Effector memory CD4-positive, alpha-beta T cell (primary cell): ENCODE data around the gene CCDC83.

Experiments
- DNase-seq, 3 donors: peaks; one replicate each; pipeline ENCODE4 v3.0.0-alpha.2; 2020
- H3K27ac ChIP-seq: 2 replicates; pipeline ENCODE4 v1.7.0; 2013; ENCODE audit warnings: mild to moderate bottlenecking, low read length, moderate library complexity; ENCODE audit not compliant: insufficient read depth, poor library complexity, severe bottlenecking
- H3K27me3 ChIP-seq: replicated peaks from 2 replicates; pipeline ENCODE4 v1.7.0; 2013; ENCODE audit warnings: mild to moderate bottlenecking, low read length; ENCODE audit not compliant: insufficient read depth, control insufficient read depth, poor library complexity, severe bottlenecking
- H3K36me3 ChIP-seq: 2 replicates; pipeline ENCODE4 v1.7.0; 2013; ENCODE audit warnings: mild to moderate bottlenecking, low read length, moderate library complexity; ENCODE audit not compliant: control insufficient read depth, insufficient read depth
- H3K4me1 ChIP-seq: 2 replicates; pipeline ENCODE4 v1.7.0; 2013; ENCODE audit warnings: low read length, mild to moderate bottlenecking; ENCODE audit not compliant: control insufficient read depth, insufficient read depth, poor library complexity, severe bottlenecking
- H3K4me3 ChIP-seq: 2 replicates; pipeline ENCODE4 v1.7.0; 2013; ENCODE audit warnings: low read length, low read depth, mild to moderate bottlenecking; ENCODE audit not compliant: insufficient read depth, poor library complexity, severe bottlenecking
- H3K9me3 ChIP-seq: 2 replicates; pipeline ENCODE4 v1.7.0; 2013; ENCODE audit warnings: mild to moderate bottlenecking, low read length, moderate library complexity; ENCODE audit not compliant: control insufficient read depth
- total RNA-seq, 3 donors: gene quantifications; one replicate each; lab custom pipeline; 2026; lab: John Stamatoyannopoulos, UW

The CCDC83 gene
- total RNA-seq = 0 reads per million in 3 donors

DNA sequence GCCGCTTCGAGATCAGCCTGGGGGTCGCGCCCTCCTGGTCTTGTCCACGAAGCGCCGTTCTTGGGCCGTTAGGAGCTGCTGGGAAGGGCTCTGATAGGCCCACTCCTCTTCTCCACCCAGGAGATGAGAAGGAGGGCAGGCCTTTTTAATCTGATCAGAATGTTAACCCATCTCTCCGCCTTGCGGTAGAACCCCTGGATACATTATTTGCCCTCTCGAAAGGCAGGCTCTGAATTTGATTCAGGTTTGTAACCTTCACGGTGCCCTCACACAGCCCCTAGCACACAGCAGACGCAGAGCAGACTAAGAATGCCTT lies at the start of gene CCDC83:
TSS of gene CCDC83 (plus strand) at position 43 of the 316 bp plus-strand sequence. CDS start 9,741 bp downstream, outside the sequence.
- Histone ChIP-seq H3K27ac (peak within 1 kb of the TSS; percentile 78), H3K36me3 (no peaks in the 10 kb centered on the region), H3K9me3 (no peaks in the 10 kb centered on the region), H3K27me3 (no peaks in the 10 kb centered on the region), H3K4me3 (peak within 1 kb of the TSS; percentile 66), H3K4me1 (peaks cover 6% of the 10 kb centered on the region)
- peak in 1 of 3 donors; percentile 2 for DNase-seq

DNA sequence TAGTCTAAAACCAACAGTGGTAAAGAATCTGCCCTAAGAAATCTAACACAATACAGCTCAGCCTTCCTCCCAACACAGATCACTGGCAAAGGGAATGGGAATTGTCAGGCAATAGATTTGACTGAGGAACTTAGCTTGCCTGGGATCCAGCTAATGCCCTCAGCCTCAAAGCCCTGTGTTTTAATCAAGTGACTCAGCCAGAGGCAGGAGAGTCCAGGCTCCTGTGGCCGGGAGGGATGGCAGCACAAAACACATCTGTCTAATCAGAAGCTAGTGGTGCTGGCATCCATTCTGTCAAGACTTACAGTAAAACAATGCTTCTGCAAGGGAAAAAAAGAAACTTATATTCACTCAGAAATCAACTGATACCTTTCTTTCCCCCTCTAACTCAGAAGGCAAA lies 49.8 kb upstream of the CCDC83 start:
- no peak for DNase-seq
- Histone ChIP-seq H3K4me3 (no peak overlapping the region), H3K27me3 (no peaks in the 10 kb centered on the region), H3K9me3 (no peaks in the 10 kb centered on the region), H3K36me3 (no peaks in the 10 kb centered on the region), H3K27ac (no peak overlapping the region), H3K4me1 (peaks cover 14% of the 10 kb centered on the region)

DNA sequence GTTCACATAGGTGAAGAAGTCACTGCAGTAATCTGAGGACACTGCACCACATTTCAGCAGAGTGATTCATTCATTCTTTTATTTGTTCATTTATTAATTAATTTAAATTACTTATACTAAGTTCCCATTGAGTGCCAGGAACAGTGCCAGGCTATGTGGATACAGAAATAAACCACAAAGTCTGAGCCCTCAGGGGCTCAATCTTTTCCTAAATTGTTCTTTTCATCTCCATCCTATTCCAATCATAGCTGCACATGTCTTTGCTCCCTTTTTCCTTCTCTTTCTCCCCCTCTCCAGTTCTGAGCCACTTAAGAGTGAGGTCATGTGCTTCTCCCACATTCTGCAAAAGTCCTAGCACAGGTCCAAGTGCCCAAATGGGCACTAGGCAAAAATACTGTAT lies 49.2 kb upstream of the CCDC83 start:
- H3K27ac ChIP-seq = no peak overlapping the region
- H3K4me1 ChIP-seq = peaks cover 14% of the 10 kb centered on the region
- no peaks in the 10 kb centered on the region for H3K9me3 ChIP-seq
- no peak for DNase-seq
- no peak overlapping the region for H3K4me3 ChIP-seq
- no peaks in the 10 kb centered on the region for H3K36me3 ChIP-seq
- H3K27me3 ChIP-seq = no peaks in the 10 kb centered on the region

DNA sequence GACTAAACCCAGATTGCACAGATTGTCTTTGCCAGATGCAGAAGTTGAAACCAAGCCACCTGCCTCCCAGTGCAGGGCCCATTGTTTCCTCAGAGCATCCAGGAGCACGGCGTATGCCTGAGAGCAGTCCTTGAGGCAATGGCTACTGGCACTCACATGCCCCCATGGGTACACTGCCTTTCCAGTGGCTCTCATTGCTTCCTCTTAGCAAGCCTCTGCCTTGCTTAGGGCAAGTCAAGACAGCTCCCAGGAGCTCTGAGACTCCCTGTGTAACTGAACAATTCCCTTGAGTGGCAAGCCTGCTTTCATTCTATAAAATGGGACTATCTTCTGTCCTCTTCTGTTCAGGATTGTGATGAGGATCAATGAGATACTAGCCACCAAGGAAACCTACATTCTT lies 48.3 kb upstream of the CCDC83 start:
- H3K4me3 ChIP-seq = no peak overlapping the region
- no peaks in the 10 kb centered on the region for H3K9me3 ChIP-seq
- no peak for DNase-seq
- peaks cover 14% of the 10 kb centered on the region for H3K4me1 ChIP-seq
- no peaks in the 10 kb centered on the region for H3K27me3 ChIP-seq
- H3K36me3 ChIP-seq = no peaks in the 10 kb centered on the region
- no peak overlapping the region for H3K27ac ChIP-seq

DNA sequence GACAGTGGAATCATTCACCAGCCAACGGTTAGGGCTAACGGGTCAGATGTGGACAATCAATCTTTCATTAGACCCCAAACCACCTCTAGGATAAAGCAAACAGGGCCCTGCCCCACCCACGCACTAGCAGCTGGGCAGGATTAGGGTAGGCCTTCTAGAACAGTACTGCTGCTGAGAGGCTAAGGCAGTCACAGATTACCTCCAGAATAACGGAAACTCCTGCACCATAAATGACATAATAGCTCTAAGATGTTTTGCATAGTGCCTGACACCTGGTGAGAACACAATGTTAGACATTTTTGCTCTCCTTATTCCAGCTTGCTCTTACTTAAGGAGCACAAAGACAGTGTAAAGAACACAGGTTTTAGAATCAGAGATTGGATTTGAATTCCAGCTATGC lies 46.0 kb upstream of the CCDC83 start:
- Histone ChIP-seq H3K27me3 (no peaks in the 10 kb centered on the region), H3K36me3 (no peaks in the 10 kb centered on the region), H3K9me3 (no peaks in the 10 kb centered on the region), H3K4me3 (no peak overlapping the region), H3K4me1 (peaks cover 14% of the 10 kb centered on the region), H3K27ac (no peak overlapping the region)
- DNase-seq = no peak

DNA sequence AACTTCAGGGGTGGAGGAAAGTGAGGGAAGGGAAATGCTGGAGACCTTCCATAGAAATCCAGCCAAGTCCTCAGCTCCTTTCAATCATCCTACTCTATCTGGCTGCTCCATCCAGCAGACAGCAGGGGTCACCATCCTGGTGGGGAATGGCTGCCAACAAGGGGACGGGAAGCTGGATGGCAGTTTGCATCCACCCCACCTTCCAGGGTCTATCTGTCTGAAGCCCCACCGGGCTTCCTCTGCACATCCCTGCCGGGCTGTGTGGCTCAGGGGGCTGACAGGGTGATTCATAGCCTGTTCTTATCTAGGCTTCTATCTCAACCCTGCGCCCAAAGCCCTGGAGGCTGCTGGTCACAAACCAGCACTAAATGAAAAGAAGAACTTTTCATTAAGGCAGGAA lies 45.3 kb upstream of the CCDC83 start:
- H3K9me3 ChIP-seq = no peaks in the 10 kb centered on the region
- peak in 1 of 3 donors; percentile 7 for DNase-seq
- no peak overlapping the region for H3K27ac ChIP-seq
- H3K27me3 ChIP-seq = no peaks in the 10 kb centered on the region
- peak overlapping the region; percentile 81 for H3K4me3 ChIP-seq
- H3K36me3 ChIP-seq = no peaks in the 10 kb centered on the region
- peaks cover 14% of the 10 kb centered on the region for H3K4me1 ChIP-seq

DNA sequence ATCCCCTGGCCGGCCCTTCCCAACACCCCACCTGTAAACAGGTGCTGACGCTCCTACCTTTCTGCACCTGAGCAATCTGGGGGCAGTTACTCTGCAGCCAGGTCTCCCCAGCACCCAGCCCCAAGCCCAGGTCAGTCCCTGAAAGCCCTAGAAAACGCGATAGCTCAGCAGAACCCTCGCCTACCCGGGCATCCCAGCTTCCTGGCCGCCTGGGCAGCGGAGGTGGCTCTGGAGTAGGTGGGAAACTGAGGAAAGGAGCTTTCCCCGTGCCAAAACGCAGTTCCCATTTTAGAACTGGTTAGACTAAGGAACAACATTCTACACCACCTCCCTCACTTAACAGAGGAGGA lies 44.7 kb upstream of the CCDC83 start:
- H3K27ac ChIP-seq = peak overlapping the region; percentile 57
- H3K36me3 ChIP-seq = no peaks in the 10 kb centered on the region
- no peaks in the 10 kb centered on the region for H3K9me3 ChIP-seq
- H3K4me1 ChIP-seq = peaks cover 14% of the 10 kb centered on the region
- peak overlapping the region; percentile 81 for H3K4me3 ChIP-seq
- DNase-seq = no peak
- no peaks in the 10 kb centered on the region for H3K27me3 ChIP-seq

DNA sequence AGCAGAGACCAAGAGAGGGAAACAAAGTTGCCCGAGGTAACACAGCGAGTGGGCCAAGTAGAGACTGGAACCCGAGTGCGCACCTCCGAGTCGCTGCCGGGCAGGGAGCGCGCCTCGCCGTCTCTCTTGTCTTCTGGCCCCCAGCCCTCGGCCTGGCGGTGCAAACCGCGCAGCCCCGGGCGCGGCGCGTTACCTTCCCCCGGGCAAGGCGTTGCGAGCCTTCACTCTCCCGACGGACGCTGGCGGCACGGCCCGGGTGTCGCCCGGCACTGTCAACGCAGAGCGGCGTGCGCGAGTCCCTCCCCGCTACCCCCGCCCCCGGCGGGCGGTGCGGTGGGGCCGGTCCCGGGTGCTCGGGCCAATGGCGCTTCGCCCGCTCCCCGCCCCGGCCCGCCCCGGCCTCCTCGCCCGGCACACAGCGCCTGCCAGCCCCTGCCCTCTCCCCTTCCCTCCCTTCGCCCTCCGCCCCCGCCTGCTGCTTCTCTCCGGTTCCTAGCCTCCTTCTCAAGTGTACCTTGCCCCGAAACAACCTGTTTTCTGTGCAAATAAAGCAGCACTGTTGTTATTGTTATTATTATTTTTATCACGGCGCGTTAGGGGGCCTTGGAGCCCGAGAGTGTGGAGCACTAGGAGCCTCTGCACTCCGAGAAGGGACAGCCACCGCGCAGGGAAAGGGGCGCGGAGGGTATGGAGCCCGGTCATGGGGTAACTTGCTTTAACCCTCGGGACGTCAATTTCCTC lies 44.1 kb upstream of the CCDC83 start, which contains the start of gene SYTL2:
TSS of gene SYTL2 (minus strand) at position 271 of the 741 bp plus-strand sequence. CDS start 53,416 bp downstream, outside the sequence.
- Histone ChIP-seq H3K36me3 (no peaks in the 10 kb centered on the region), H3K4me3 (peak within 1 kb of the TSS; percentile 81), H3K27ac (peak within 1 kb of the TSS; percentile 57), H3K4me1 (peaks cover 14% of the 10 kb centered on the region), H3K9me3 (no peaks in the 10 kb centered on the region), H3K27me3 (no peaks in the 10 kb centered on the region)
- DNase-seq = peak; percentile 65 to 67 (median 67)

DNA sequence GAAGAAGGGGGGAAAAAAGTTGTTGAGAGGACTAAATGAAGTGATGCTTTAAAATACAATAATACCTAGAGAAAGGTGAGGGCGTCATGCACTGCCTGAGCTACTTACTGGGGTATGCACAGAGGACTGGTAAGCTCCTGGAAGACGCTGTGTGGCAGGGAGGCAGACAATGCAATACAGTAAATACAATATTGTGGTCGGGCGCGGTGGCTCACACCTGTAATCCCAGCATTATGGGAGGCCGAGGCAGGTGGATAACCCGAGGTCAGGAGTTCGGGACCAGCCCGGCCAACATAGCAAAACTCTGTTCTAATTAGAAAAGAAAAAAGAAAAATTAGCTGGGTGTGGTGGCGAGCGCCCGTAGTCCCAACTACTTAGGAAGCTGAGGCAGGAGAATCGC lies 43.6 kb upstream of the CCDC83 start:
- DNase-seq = no peak
- H3K4me3 ChIP-seq = peak overlapping the region; percentile 81
- H3K9me3 ChIP-seq = no peaks in the 10 kb centered on the region
- H3K36me3 ChIP-seq = no peaks in the 10 kb centered on the region
- no peaks in the 10 kb centered on the region for H3K27me3 ChIP-seq
- H3K27ac ChIP-seq = peak overlapping the region; percentile 57
- H3K4me1 ChIP-seq = peaks cover 14% of the 10 kb centered on the region

DNA sequence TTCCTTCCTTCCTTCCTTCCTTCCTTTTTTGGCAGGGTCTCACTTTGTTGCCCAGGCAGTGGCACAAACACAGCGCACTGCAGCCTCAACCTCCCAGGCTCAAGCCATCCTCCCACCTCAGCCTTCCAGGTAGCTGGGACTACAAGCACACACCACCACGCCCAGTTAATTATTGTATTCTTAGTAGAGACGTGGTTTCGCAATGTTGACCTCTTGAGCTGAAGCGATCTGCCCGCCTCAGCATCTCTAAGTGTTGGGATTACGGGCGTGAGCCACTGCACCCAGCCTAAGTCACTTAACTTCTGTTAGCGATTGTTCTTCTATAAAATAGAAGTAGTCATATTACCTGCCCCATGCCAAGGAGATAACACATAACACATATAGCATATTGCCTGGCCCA lies 41.5 kb upstream of the CCDC83 start:
- no peak overlapping the region for H3K27ac ChIP-seq
- no peaks in the 10 kb centered on the region for H3K9me3 ChIP-seq
- no peak for DNase-seq
- H3K36me3 ChIP-seq = no peaks in the 10 kb centered on the region
- H3K27me3 ChIP-seq = no peaks in the 10 kb centered on the region
- H3K4me1 ChIP-seq = peaks cover 14% of the 10 kb centered on the region
- no peak overlapping the region for H3K4me3 ChIP-seq
